ENCODE measurements around the gene TIGD3.
A peak's percentile ranks its signal among the peaks of the same experiment; 100 is the strongest.

TIGD3 gene

GRCh38 chr11:65379698-65380459 lies 25.3 kb downstream of the TIGD3 start:
- no peaks in the 10 kb centered on the region for H3K27me3 ChIP-seq
- peaks cover 74 to 86% (median 81%) of the 10 kb centered on the region in 10 experiments for H3K4me1 ChIP-seq
- no peaks in the 10 kb centered on the region for H3K36me3 ChIP-seq
- H3K9me3 ChIP-seq (replicated peaks in 1 of 11), result no peaks in the 10 kb centered on the region
- H3K9ac ChIP-seq, result peak overlapping the region in 10 of 11 experiments; percentile 19 to 90 (median 85); a peak in 13 of 22 replicates
- no peak for TF ChIP-seq Cebpa-rat (IDR thresholded peaks at IDR 0.05)
- H3K4me3 ChIP-seq, result no peak overlapping the region
- H3K4me2 ChIP-seq, result peak overlapping the region; percentile 86 to 99 (median 95); a peak in 21 of 22 replicates
- H4K20me1 ChIP-seq, result no peaks in the 10 kb centered on the region
- peak overlapping the region in 9 of 11 experiments; percentile 25 to 97 (median 91); a peak in 14 of 22 replicates for H3K27ac ChIP-seq

- no peak for TF ChIP-seq Cebpa-rat (IDR thresholded peaks at IDR 0.05)
- Histone ChIP-seq H3K27me3 (no peaks in the 10 kb centered on the region), H4K20me1 (no peaks in the 10 kb centered on the region), H3K27ac (peak overlapping the region in 10 of 11 experiments; percentile 86 to 97 (median 91); a peak in 20 of 22 replicates), H3K4me3 (peak overlapping the region in 2 of 10 experiments; percentile 59 to 61; a peak in 3 of 20 replicates), H3K4me1 (peaks cover 82 to 91% (median 86%) of the 10 kb centered on the region in 10 experiments), H3K9me3 (replicated peaks in 1 of 11) (no peaks in the 10 kb centered on the region), H3K9ac (peak overlapping the region; percentile 83 to 90 (median 85); a peak in 18 of 22 replicates), H3K4me2 (peak overlapping the region; percentile 86 to 99 (median 95)), H3K36me3 (no peaks in the 10 kb centered on the region)
Observed at GRCh38 chr11:65380460-65381119, 26.0 kb downstream of the TIGD3 start.

GRCh38 chr11:65381716-65382032 lies 27.1 kb downstream of the TIGD3 start:
- peak overlapping the region; percentile 44 to 72 (median 58) for H3K4me3 ChIP-seq
- H3K27ac ChIP-seq, result peak overlapping the region; percentile 84 to 97 (median 91)
- peak overlapping the region; percentile 83 to 90 (median 85) for H3K9ac ChIP-seq
- H3K4me1 ChIP-seq, result peaks cover 88 to 94% (median 91%) of the 10 kb centered on the region in 10 experiments
- no peaks in the 10 kb centered on the region for H4K20me1 ChIP-seq
- no peaks in the 10 kb centered on the region for H3K36me3 ChIP-seq
- no peaks in the 10 kb centered on the region for H3K9me3 ChIP-seq (replicated peaks in 1 of 11)
- no peaks in the 10 kb centered on the region for H3K27me3 ChIP-seq
- no peak for TF ChIP-seq Cebpa-rat (IDR thresholded peaks at IDR 0.05)
- peak overlapping the region; percentile 86 to 99 (median 95) for H3K4me2 ChIP-seq

- Histone ChIP-seq H3K36me3 (no peaks in the 10 kb centered on the region), H3K4me3 (peak within 1 kb of the TSS; percentile 44 to 72 (median 58)), H3K27me3 (no peaks in the 10 kb centered on the region), H3K4me2 (peak within 1 kb of the TSS; percentile 86 to 99 (median 95)), H3K9me3 (replicated peaks in 1 of 11) (no peaks in the 10 kb centered on the region), H3K9ac (peak within 1 kb of the TSS; percentile 83 to 90 (median 85)), H4K20me1 (no peaks in the 10 kb centered on the region), H3K27ac (peak within 1 kb of the TSS; percentile 84 to 97 (median 91)), H3K4me1 (peaks cover 86 to 92% (median 90%) of the 10 kb centered on the region in 10 experiments)
- no peak for TF ChIP-seq Cebpa-rat (IDR thresholded peaks at IDR 0.05)
Observed at GRCh38 chr11:65382033-65382803, 27.7 kb downstream of the TIGD3 start, which contains the start of gene SLC25A45. Gene SLC25A45 (minus strand): TSS chr11:65382646. CDS start chr11:65381951, 695 bp downstream.

- Histone ChIP-seq H3K9ac (peak overlapping the region; percentile 83 to 90 (median 85)), H4K20me1 (peaks cover 0 to under 1% (median 0%) of the 10 kb centered on the region in 11 experiments; a peak in 1 of 22 replicates), H3K4me2 (peak overlapping the region; percentile 86 to 99 (median 95)), H3K4me3 (peak overlapping the region; percentile 44 to 72 (median 58)), H3K36me3 (no peaks in the 10 kb centered on the region; a peak in 1 of 22 replicates), H3K4me1 (peaks cover 86 to 92% (median 90%) of the 10 kb centered on the region in 10 experiments), H3K9me3 (replicated peaks in 1 of 11) (no peaks in the 10 kb centered on the region), H3K27me3 (no peaks in the 10 kb centered on the region), H3K27ac (peak overlapping the region; percentile 84 to 97 (median 91))
- no peak for TF ChIP-seq Cebpa-rat (IDR thresholded peaks at IDR 0.05)
Observed at GRCh38 chr11:65382804-65383368, 28.3 kb downstream of the TIGD3 start.

- H3K4me3 ChIP-seq, result no peak overlapping the region
- TF ChIP-seq Cebpa-rat (IDR thresholded peaks at IDR 0.05), result no peak
- peak overlapping the region; percentile 39 to 90 (median 85); a peak in 20 of 22 replicates for H3K9ac ChIP-seq
- peak overlapping the region; percentile 84 to 97 (median 91); a peak in 21 of 22 replicates for H3K27ac ChIP-seq
- H3K9me3 ChIP-seq (replicated peaks in 1 of 11), result no peaks in the 10 kb centered on the region
- H3K4me2 ChIP-seq, result peak overlapping the region; percentile 86 to 99 (median 95)
- H3K36me3 ChIP-seq, result peaks cover 0 to 9% (median 0%) of the 10 kb centered on the region in 11 experiments; a peak in 2 of 22 replicates
- peaks cover 0 to 9% (median 6%) of the 10 kb centered on the region in 11 experiments; a peak in 9 of 22 replicates for H4K20me1 ChIP-seq
- peaks cover 86 to 92% (median 90%) of the 10 kb centered on the region in 10 experiments for H3K4me1 ChIP-seq
- H3K27me3 ChIP-seq, result no peaks in the 10 kb centered on the region
Observed at GRCh38 chr11:65383778-65384177, 29.2 kb downstream of the TIGD3 start.

GRCh38 chr11:65384301-65384889 lies 29.8 kb downstream of the TIGD3 start:
- peak overlapping the region; percentile 39 to 90 (median 85); a peak in 18 of 22 replicates for H3K9ac ChIP-seq
- no peak overlapping the region; a peak in 1 of 20 replicates for H3K4me3 ChIP-seq
- no peaks in the 10 kb centered on the region for H3K9me3 ChIP-seq (replicated peaks in 1 of 11)
- peaks cover 86 to 92% (median 90%) of the 10 kb centered on the region in 10 experiments for H3K4me1 ChIP-seq
- no peaks in the 10 kb centered on the region for H3K27me3 ChIP-seq
- TF ChIP-seq Cebpa-rat (IDR thresholded peaks at IDR 0.05), result no peak
- peak overlapping the region; percentile 84 to 97 (median 91) for H3K27ac ChIP-seq
- peak overlapping the region; percentile 86 to 99 (median 95) for H3K4me2 ChIP-seq
- H3K36me3 ChIP-seq, result peaks cover 0 to 15% (median 4%) of the 10 kb centered on the region in 11 experiments; a peak in 7 of 22 replicates
- peaks cover 0 to 16% (median 11%) of the 10 kb centered on the region in 11 experiments; a peak in 11 of 22 replicates for H4K20me1 ChIP-seq

All from BLaER1 treated with 17β-estradiol and CSF1 and Interleukin-3, amounts not matched to agents 10 nM and 100 nM (cell line).